ENCODE measurements around the gene CIRBP.
A peak's percentile ranks its signal among the peaks of the same experiment; 100 is the strongest.

The CIRBP gene

DNA sequence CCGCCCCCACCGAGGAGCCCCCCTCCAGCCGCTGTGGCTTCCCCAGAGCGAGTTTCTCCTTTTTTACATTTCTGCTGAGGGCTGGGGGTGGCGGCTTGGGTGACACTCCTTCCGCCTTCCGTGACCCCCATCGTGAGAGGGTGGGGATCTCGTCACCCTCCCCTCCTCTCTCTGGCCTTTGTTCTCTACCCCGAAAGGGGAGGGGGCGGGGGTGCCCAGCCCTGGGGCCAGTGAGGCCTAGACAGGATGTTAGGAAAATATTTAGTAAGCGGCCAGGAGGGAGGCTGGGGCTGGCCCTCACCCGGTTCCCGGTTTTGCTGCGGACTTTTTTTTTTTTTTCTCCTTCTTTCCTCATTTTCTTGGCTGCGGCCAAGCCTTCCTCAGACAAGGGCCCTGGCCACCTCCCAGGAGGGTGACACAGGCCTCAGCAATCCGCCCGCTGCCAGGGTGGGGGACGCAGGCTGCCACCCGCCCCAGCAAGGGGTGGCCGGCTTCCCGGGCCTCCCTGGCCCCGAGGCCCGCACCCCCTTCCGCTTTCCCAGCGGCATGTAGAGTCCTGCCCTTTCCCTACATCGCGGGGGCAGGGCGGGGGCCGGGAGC, 16.8 kb upstream of the CIRBP start:
- Histone ChIP-seq H3K9me3 (no peaks in the 10 kb centered on the region), H3K4me3 (peak overlapping the region; percentile 67 to 94), H3K27ac (peak overlapping the region; percentile 98), H3K36me3 (peaks cover 36 to 51% (median 46%) of the 10 kb centered on the region in 3 donors), H3K4me1 (peaks cover 7 to 60% (median 52%) of the 10 kb centered on the region in 4 donors), H3K27me3 (no peaks in the 10 kb centered on the region)
- intact Hi-C loops (cut with DNase I; ENCODE audit: low total_unique reads): no loop called here
- peak; percentile 95 to 98 for DNase-seq
- TF ChIP-seq, protein P1, sequence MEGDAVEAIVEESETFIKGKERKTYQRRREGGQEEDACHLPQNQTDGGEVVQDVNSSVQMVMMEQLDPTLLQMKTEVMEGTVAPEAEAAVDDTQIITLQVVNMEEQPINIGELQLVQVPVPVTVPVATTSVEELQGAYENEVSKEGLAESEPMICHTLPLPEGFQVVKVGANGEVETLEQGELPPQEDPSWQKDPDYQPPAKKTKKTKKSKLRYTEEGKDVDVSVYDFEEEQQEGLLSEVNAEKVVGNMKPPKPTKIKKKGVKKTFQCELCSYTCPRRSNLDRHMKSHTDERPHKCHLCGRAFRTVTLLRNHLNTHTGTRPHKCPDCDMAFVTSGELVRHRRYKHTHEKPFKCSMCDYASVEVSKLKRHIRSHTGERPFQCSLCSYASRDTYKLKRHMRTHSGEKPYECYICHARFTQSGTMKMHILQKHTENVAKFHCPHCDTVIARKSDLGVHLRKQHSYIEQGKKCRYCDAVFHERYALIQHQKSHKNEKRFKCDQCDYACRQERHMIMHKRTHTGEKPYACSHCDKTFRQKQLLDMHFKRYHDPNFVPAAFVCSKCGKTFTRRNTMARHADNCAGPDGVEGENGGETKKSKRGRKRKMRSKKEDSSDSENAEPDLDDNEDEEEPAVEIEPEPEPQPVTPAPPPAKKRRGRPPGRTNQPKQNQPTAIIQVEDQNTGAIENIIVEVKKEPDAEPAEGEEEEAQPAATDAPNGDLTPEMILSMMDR (IDR thresholded peaks at IDR 0.05): no peak

DNA sequence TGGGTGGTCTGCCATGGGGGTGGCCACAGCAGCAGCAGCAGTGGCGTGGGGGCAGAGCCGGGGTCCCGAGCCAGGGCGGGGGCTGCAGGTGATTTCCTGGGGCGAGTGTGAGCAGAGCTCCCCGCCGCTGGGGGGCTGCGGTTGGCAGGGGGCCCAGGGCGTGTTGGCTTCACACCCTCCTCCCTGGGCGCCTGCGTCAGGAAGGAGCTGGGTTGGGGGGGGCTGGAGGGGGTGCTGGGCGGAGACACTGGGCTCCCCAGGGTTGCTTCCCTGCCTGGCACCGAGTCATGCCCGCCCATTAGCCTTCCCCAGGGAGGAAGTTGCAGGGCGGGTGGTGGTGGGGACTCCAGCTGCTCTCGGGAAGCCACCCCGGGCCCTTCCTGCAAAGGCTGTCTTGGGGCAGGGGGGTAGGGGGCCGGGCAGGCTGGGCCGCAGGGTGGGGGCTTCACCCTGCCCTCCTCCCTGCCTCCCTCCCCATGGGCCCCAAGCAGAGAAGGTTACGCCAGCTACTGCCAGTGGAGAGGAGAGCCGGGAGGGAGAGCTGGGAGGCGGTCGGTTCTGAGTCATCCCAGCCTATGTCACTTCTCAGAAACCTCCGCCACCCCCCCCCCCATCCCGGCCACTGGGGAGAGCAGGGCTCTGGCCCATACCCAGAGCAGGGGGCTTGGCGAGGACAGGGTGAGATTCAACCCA, 16.2 kb upstream of the CIRBP start:
- H3K27me3 ChIP-seq: no peaks in the 10 kb centered on the region
- DNase-seq: peak; percentile 95 to 98
- TF ChIP-seq, protein P1 (IDR thresholded peaks at IDR 0.05): peak in 1 of 2 experiments; percentile 40
- H3K4me3 ChIP-seq: peak overlapping the region; percentile 67 to 94
- H3K9me3 ChIP-seq: no peaks in the 10 kb centered on the region
- peak overlapping the region; percentile 98 for H3K27ac ChIP-seq
- peaks cover 38 to 57% (median 52%) of the 10 kb centered on the region in 3 donors for H3K36me3 ChIP-seq
- H3K4me1 ChIP-seq: peaks cover 7 to 59% (median 52%) of the 10 kb centered on the region in 4 donors
- intact Hi-C loops (cut with DNase I; ENCODE audit: low total_unique reads): no loop called here

DNA sequence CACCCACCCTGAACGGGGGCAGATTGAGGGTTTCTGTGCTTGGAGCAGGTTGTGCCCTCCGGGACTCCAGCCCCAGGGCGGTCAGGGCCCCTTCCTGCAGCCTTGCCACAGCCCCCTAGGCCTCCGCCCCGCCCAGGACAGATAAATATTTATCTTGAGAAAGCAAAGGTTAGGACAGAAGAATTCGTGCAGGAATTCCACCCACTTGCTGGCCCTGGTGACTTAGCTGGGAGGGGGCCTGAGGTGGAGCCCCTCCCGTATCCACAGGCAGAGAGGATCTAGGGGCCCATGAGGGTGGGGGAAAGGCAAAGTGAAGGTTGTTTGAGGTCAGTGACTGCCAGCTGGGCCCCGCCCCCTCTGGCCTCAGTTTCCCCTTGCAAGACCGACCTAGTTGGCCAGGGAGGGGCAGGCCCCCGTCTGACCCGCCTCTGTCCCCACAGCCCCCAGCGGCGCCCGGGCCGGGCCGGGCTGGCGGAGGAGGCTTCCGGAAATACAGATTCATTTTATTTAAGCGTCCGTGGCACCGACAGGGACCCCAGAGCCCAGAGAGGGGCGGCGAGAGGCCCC, 15.5 kb upstream of the CIRBP start:
- DNase-seq: peak in 1 of 2 donors; percentile 28
- TF ChIP-seq, protein P1 (IDR thresholded peaks at IDR 0.05): no peak
- Histone ChIP-seq H3K9me3 (no peaks in the 10 kb centered on the region), H3K27ac (peak overlapping the region; percentile 98), H3K36me3 (peaks cover 38 to 64% (median 56%) of the 10 kb centered on the region in 3 donors), H3K27me3 (no peaks in the 10 kb centered on the region), H3K4me1 (peaks cover 7 to 61% (median 54%) of the 10 kb centered on the region in 4 donors), H3K4me3 (peak overlapping the region; percentile 67 to 94)
- intact Hi-C loops (cut with DNase I; ENCODE audit: low total_unique reads): no loop called here

DNA sequence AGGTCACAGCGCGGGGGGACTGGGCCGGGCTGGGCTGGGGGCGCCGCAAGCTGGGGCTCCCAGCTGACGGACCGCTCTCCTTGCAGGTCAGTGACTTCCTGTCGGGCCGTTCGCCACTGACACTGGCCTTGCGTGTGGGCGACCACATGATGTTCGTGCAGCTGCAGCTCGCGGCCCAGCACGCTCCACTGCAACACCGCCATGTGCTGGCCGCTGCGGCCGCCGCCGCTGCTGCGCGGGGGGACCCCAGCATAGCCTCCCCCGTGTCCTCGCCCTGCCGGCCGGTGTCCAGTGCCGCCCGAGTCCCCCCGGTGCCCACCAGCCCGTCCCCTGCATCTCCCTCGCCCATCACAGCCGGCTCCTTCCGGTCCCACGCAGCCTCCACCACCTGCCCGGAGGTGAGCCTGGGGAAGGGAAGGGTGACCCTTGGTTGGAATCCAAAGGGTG, 15.0 kb upstream of the CIRBP start:
- TF ChIP-seq, protein P1 (IDR thresholded peaks at IDR 0.05): no peak
- no peaks in the 10 kb centered on the region for H3K27me3 ChIP-seq
- H3K4me3 ChIP-seq: peak overlapping the region; percentile 67 to 94
- H3K27ac ChIP-seq: peak overlapping the region; percentile 98
- H3K4me1 ChIP-seq: peaks cover 7 to 66% (median 60%) of the 10 kb centered on the region in 4 donors
- no peaks in the 10 kb centered on the region for H3K9me3 ChIP-seq
- H3K36me3 ChIP-seq: peaks cover 38 to 65% (median 56%) of the 10 kb centered on the region in 3 donors
- intact Hi-C loops (cut with DNase I; ENCODE audit: low total_unique reads): no loop called here
- DNase-seq: no peak

GRCh38 chr19:1254530-1255185, 14.5 kb upstream of the CIRBP start:
- H3K4me3 ChIP-seq: peak overlapping the region in 1 of 2 donors; percentile 67
- intact Hi-C loops (cut with DNase I; ENCODE audit: low total_unique reads): no loop called here
- H3K4me1 ChIP-seq: peaks cover 7 to 72% (median 65%) of the 10 kb centered on the region in 4 donors
- H3K9me3 ChIP-seq: no peaks in the 10 kb centered on the region
- DNase-seq: no peak
- H3K36me3 ChIP-seq: peaks cover 38 to 65% (median 56%) of the 10 kb centered on the region in 3 donors
- no peaks in the 10 kb centered on the region for H3K27me3 ChIP-seq
- TF ChIP-seq, protein P1 (IDR thresholded peaks at IDR 0.05): no peak
- peak overlapping the region; percentile 98 for H3K27ac ChIP-seq
